DMS79 treated with DMSO at 0.1 percent for 48 hours (cell line): ENCODE results near the gene MCF2L.

ENCODE experiments used
- DNase-seq: peaks from one replicate; lab custom pipeline; 2025; lab: John Stamatoyannopoulos, UW

MCF2L gene

DNA sequence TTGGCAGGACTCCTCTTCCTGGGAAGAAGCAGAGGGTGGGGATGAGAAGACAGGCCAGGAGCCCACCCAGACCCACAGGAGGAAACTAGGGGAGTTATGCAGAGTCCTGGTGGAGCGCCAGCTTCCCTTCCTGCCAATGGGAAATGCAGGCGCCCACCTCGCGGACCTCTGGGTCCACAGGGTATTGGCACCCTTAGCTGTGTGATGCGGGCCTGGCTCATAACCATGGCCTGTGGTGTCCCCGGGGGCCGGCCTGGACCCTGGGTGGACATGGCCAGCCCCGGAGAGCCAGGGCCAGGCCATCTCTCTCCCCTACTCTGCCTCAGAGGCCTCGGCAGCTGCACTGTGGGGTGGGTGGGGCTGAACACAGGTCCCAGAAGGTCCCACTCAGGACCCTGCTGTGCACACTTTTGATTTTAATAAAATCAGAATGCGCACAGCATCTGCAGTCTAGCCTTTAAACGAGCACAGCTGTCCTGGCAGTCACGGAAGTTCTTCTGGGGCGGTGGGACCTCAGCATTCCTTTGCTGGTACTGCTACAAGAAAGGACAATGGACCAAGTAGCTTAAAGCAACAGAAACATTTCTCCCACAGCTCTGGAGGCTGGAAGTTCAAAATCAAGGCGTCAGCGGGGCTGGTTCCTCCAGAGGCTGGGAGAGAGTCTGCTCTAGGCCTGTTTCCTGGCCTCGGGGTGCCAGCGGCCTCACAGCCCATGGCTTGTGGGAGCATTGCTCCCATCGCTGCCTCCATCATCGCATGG lies 155.4 kb downstream of the MCF2L start:
- DNase-seq: no peak

DNA sequence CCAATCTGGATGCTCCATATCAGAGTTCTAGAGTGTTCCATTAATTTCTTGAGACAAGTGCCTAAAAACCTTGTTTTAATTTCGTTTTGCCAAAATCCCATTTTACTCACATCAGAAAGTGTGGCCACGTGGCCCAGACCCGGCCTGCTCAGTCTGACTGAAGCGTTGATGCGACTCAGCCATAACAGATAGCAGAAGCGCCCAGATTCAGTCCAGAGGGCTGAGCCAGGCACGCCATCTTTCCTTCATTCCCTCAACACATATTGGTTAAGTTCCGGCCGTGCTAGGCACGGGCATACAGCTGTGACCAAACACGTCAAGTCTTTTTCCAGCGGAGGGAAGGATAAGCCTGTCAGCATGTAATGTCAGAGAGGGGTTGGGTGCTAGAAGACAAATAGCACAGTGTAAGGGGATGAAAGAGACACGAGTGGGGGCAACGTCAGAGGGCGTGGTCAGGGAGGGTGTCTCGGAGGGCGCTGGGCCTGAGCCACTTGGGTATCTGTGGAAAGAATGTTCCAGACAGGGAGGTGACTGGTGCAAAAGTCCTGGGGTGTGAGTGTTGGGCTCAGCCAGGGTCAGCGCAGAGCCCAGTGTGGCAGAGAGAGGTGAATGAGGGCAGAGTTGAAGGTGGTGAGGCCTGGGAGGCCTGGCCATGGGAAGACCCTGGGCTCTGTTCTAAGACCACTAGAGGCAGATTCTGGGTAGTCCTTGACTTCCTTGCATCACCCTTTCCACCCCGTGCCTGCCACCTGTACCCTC lies 156.7 kb downstream of the MCF2L start:
- DNase-seq: no peak

DNA sequence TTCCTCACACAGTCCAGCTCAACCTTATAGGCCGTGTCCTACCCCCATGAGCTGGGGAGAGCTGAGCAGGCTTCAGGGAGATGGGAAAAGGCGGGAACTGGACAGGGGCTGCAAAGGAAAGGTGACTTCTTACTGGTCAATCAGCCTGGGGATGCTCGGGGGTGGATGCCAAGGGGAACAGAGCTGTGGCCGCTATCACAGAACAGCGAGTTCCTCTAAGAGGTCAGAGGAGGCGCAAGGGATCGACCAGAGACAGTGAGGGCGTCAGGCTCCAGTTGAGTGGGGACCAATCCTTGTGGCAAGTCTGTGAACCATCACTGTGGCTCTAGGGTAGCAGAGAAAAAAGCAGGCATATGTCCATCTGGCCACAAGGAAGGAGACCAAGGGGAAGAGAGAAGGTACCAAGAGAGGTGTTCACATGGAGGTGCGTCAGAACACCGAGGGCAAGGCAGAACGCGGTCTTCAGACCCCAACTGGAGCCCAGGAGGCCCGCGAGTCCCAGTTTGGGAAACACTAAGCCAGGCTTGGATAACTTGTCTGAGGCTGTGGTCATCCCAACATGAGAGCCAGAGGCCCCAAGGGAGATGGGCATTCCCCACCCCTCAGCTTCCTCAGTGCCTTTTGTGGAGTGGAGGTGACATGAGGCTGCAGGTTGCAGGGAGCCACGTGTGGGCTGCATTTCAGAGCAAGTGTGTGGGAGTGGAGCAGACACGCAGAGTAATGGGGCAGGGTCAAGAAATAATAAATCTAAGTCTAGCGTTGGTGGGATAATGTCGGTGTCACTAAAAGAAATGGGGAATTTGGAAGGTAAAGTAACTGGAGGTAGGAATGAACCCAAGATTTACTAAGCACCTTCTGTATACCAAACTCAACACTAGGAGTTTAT lies 157.5 kb downstream of the MCF2L start:
- DNase-seq: no peak

DNA sequence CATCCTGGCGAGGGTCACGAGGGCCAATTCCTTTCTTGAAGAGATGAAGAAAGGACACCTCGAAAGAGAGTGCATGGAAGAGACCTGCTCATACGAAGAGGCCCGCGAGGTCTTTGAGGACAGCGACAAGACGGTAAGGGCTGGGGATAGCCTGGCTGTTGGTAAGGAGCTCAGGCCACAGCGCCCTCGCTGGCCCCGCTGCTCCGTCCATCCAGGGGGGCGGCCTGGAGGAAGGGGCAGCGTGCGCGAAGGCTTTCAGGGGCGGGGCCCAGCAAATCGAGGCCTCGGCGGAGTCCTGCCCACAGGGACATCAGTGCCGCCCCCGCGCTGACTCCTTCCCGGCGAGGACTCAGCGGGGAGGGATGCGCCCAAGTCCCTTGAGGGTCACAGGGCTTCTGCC lies 160.5 kb downstream of the MCF2L start:
- no peak for DNase-seq

DNA sequence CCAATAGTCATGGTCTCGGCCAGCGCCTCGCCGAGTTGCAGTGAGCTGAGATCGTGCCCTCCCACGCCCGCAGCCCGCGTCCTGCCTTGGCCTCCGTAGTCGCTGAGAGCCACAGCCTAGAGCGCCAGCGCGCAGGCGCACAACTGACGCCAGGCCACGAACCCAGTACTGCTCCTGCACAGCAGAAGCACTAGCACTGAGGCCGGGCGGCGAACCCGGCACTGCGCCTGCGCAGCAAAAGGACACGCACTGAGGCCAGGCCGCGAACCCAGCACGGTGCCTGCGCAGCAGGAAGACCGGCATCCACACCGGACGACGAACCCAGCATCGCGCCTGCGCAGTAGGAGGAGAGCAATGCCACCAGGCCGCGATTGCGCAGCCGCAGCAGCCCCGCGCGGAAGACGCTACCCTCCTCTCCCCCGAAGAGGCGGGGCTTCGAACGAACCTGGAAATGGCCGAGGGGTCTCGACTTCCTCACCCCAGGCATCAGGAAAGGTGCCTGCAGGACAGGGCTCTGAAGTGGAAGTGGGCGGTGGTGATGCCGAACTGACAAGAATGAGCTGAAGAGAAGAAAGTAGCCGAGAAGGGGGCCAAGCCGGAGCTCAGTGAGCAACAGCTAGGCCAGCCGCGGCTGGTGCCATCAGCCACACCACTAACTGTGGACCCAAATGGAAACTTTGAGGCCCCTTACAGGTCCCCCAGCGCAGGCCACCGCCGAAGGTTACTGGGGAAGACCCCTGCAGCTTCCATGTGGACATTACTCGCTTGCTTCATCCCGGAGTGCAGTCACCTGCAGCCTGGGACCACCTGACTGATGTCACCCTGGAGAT lies 161.1 kb downstream of the MCF2L start:
- DNase-seq: no peak

DNA sequence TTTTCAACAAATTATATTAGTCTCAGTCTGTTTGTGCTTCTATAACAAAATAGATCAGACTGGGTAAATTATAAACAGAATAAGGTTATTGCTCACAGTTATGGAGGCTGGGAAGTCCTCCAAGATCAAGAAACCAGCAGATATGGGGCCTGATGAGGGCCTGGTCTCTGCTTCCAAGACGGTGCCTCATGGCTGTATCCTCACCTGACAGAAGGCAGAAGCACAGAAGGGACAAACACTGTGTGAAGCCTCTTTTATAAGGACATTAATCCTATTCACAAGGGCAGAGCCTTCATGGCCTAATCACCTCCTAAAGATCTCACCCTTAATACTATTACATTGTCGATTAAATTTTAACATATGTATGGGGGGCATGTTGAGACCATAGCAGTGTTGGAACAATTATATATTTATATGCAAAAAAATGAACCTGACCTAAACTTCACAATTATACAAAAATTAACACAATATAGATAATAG lies 166.3 kb downstream of the MCF2L start:
- no peak for DNase-seq

DNA sequence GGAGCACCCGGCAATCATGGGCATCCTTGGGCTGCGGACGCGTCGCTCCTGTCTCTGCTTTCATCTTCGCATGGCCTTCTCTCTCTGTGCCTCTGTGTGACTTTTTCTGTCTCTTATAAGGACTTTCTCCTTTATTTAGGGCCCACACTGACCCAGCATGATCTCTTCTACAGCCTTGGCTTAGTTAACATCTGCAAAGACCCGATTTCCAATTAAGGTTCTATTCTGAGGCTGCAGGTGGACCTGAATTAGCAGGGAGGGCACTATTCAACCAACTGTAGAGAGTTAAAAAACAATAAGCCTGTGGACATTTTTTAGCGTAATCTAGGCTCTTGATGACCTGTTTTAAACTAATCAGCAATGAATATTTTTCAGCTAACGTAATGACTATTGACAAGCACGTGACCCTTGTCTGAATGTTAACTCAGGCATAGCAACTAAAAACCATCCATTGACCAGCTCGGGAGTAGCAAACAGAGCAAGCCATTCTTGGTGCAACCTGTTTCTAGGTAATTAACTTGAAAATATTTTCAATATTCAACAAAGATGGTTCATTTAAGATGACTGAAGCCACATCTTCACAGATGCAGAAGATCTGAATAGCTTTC lies 168.8 kb downstream of the MCF2L start:
- no peak for DNase-seq

DNA sequence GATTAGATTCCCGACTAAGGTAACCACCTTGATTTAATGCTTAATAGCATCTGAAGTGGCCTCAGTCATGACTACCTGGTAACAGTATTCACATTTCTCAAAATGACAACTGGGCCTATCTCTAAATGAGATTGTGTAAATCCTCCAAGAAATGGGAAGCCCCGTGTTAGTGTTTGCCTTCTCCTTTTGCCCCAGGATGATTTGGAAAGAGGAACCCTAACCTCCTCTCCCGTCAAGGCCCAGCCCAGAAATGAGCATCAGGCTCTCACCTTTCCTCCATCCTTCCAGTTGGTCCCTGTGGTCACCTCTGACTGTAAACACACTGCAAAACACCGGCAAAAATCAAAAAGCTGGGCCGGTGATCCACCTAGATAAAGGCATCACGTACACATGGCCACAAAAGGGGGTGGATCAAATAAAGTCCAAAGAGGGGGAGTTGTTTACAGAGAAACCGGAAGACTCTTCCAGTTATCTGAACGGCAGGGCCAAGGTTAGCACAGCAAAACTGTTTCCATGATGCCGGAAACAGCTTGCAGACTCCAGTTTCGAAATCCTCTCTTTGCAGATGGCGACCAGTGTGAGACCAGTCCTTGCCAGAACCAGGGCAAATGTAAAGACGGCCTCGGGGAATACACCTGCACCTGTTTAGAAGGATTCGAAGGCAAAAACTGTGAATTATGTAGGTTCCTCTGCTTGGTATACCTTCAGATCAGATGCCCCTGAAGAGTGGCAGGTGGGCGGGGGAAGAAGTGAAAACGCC lies 170.0 kb downstream of the MCF2L start:
- DNase-seq: no peak

DNA sequence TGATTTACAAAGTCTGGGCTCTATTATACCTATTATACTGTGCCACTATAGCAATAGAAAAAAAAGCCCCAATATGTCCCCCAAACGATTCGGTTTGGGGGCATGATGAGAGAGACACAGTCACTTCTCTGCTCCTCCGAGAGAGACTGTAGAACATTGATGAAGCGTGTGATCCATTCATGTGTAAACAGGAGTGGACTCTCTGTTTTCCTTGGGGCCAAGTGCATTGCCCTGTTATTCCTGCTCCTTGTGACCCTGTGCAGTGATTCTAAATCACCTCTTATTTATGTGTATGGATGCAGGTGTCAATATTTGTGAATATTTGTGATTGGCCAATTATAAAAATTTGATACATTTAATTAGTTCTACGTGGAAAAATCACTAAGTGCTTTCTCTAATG lies 170.6 kb downstream of the MCF2L start:
- no peak for DNase-seq

DNA sequence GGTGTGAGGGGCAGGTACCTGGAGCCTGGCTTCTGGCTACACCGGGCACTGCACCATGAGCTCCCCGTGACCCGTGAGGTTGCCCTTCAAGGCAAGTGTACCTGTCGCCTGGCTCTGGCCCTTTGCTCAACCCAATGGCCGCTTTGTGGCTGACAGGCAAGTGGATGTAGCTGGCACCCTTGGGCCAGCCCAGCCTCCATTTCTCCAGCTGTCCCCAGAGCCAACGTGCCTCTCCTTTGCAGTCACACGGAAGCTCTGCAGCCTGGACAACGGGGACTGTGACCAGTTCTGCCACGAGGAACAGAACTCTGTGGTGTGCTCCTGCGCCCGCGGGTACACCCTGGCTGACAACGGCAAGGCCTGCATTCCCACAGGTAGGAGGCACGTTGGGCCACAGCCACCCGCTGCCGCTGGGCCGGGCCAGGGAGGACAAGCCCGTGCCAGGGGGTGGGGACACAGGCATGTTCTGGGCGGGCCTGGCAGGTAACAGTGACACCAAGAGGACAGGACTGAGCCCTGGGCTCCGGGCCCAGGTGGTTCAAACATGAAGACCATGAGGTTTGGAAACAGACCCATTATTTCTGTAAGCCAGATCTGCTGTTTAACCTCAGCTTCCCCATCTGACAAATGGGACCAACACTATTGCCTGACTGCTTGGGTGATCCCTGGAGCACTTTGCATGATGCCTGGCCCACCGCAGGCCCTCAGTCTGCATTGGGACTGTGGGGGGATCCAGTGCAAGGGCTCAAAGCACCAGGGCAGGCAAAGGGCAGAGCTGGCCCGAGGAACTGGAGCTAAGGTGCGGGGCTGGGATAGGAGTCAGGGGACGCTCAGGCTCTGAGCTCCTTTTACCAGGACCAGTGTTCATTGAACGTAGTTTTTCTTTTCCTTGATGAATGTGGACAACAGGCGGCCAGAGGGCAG lies 171.9 kb downstream of the MCF2L start:
- DNase-seq: no peak

DNA sequence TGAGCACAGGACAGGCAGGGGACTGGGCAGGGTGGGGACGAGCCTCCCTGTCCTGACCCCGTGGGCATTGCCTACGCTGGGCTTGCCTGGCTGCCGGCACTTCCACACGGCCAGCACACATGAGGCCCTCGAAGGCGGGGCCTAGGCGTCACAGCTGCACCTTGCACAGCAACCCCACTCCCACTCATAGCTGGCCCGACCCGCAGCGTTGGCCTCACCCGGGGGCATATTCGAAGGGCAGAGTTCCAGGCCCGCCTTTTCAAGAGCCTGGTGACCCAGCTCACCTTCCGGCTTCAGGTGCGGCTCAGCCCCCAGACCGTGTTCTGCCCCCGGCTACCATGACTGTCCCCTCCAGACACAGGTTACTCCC lies 172.6 kb downstream of the MCF2L start:
- DNase-seq: no peak

DNA sequence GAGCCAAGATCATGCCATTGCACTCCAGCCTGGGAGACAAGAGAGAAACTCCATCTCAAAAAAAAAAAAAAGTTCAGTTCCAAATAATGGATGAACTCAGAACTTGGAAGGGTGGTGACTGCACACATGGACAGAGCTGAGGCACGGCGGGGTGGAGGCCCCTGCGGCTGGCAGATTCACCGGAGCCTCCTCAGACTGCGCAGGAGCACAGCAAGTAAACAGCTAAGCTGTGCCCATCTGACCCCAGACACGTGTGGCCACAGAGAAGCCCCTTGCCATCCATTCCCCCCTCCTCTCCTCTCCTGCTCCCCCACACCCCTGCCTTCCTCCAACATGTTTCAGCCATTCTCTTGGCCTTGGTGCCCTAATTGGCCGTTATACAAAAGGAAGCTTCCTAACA lies 173.9 kb downstream of the MCF2L start:
- DNase-seq: no peak

DNA sequence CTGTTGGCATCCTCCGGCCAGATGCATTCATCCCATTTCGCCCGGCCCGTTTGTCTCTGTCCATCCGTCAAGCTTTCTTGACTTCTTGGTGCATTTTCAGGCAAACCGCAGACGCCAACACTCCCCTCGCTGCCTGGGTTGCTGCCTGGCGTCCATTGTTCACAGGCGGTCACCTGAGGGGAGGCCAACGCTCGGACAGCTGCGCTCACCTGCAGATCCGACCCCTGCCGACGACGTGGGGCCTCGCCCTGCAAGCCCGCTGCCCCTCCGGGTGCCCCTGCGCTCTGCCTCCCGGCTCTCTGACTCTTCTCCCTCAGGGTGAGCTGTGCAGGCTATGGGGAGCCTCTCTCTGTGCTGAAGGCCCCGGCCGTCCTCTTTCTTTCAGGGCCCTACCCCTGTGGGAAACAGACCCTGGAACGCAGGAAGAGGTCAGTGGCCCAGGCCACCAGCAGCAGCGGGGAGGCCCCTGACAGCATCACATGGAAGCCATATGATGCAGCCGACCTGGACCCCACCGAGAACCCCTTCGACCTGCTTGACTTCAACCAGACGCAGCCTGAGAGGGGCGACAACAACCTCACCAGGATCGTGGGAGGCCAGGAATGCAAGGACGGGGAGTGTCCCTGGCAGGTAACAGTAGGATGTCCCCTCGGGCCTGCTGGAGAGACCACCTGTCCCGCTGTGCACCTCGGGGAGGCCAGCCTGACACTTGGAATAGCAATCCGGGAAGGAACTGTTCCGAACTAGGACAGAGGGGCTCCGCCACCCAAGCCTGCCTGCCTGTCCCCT lies 174.6 kb downstream of the MCF2L start:
- no peak for DNase-seq

DNA sequence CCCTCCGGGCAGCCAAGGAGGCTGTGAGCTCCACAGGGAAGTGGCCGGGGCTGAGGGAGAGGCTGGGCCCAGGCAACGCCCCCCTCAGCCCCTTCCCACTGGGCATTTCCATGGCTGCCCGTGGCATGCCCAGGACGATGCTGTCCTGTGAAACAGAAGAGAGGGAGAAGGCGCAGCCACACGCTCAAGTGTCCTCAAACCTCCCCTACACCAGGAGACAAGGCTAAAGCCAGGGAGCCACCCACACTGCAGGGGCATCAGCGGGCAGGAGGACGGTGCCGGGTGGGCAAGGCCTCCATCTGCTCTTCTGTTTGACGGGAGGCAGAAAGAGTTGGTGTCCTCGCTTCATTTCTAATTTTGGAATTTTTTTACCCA lies 175.2 kb downstream of the MCF2L start:
- no peak for DNase-seq

DNA sequence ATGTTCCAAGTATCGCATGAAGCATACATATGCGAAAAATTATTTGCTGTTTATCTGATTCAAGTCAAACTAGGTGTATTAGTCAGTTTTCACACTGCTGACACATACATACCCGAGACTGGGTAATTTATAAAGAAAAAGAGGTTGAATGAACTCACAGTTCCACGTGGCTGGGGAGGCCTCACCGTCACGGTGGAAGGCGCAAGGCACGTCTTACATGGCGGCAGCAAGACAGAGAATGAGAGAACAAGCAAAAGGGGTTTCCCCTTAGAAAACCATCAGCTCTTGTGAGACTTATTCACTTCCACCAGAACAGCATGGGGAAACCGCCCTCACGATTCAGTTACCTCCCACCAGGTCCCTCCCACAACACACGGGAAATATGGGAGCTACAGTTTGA lies 176.5 kb downstream of the MCF2L start:
- DNase-seq: no peak

DNA sequence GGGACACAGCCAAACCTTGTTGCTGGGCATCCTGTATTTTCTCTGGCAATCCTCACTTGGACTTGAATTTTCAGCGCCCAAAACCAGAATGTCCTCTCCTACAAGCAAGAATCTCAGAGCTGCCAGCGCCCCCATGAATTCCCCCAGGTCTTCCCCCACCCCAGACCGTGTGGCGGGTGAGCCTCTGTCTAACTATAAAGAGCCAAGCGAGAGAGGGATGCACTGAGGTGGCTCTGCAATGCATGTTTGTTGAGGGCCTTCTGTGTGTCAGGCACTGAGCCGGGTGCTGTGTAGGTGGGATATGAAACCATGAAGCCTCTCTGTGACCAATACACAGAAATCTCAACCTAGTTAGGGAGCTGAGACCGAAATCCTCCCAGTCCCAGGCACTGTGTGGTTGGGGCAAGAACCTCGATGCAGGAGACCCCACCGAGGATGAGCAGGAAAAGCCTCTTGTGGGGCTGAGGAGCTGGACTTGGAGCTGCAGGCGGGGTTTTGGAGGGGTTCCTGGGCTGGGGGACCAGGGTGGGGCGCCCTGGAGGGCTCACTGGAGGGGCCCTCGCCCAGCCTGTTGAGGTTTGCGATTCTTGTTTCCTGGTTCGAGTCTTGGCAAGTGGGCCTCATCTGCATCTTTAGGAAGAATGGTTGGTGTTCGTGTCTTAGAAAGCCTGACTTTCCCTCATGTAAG lies 177.0 kb downstream of the MCF2L start:
- no peak for DNase-seq

DNA sequence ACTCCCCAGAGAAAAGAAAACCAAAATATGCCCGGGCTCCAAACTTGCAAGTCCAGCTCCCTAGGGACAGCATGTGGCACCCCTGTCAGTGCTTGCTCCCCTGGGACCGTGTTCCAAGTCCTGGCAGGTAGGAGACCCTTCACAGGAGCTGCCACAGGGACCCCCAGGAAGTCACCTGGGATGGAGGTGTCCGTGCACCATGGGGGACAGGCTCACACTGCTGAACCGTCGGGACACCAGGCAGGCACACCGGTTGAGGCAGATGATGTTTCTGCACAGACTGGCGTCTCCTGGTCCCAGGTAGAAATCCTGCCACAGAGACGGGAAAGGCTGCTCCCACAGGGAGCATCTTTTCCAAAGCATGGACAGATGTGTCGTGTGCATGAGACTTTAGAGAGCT lies 177.7 kb downstream of the MCF2L start:
- DNase-seq: no peak

DNA sequence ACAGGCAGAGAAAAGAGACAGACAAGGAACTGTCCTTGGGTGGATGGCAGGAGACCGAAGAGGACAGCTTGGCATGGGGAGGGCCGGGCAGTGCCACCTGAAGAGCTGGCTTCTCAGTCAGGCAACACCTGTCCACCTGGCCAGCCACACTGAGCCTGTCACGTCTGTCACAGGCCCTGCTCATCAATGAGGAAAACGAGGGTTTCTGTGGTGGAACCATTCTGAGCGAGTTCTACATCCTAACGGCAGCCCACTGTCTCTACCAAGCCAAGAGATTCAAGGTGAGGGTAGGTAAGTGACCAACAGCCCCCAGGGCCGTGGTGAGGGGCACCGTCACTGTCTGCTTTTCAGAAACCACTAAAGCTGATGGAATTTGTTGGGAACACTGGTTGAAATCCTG lies 178.2 kb downstream of the MCF2L start:
- no peak for DNase-seq
